KMS-11 (cell line): ENCODE measurements around the gene STRIP1.

ENCODE experiments used
- H2AFZ ChIP-seq: fragments of 200-600 bp; sonication (generic); 2 replicates; pipeline ENCODE4 v1.6.1; 2016; ENCODE audit warnings: antibody characterized with exemption, mixed run types, low read depth
- H3K27ac ChIP-seq: fragments of 200-600 bp; sonication (generic); 2 replicates; pipeline ENCODE4 v1.6.1; 2016; ENCODE audit warnings: mild to moderate bottlenecking, mixed run types
- H3K27me3 ChIP-seq: fragments of 200-600 bp; sonication (generic); 2 replicates; pipeline ENCODE4 v1.6.1; 2017; ENCODE audit warnings: mild to moderate bottlenecking, low read depth, mixed run types, moderate library complexity; ENCODE audit not compliant: insufficient read depth
- H3K36me3 ChIP-seq: fragments of 200-600 bp; sonication (generic); 2 replicates; pipeline ENCODE4 v1.6.1; 2017; ENCODE audit warnings: mild to moderate bottlenecking, mixed run types; ENCODE audit not compliant: insufficient read depth
- H3K4me1 ChIP-seq: fragments of 200-600 bp; sonication (generic); 2 replicates; pipeline ENCODE4 v1.6.1; 2016; ENCODE audit warnings: mild to moderate bottlenecking, low read depth, mixed run types; ENCODE audit not compliant: poor library complexity, severe bottlenecking
- H3K4me2 ChIP-seq: fragments of 200-600 bp; sonication (generic); 2 replicates; pipeline ENCODE4 v1.7.0; 2016; ENCODE audit warnings: mild to moderate bottlenecking, mixed run types
- H3K4me3 ChIP-seq: fragments of 200-600 bp; sonication (generic); IDR thresholded peaks from 2 replicates; pipeline ENCODE4 v1.6.1; 2017; ENCODE audit warnings: low read depth, low read length, mixed read lengths; ENCODE audit not compliant: insufficient read depth
- H3K79me2 ChIP-seq: fragments of 200-600 bp; sonication (generic); 2 replicates; pipeline ENCODE4 v1.6.1; 2016; ENCODE audit warnings: low read depth, mixed run types; ENCODE audit not compliant: insufficient read depth
- H3K9ac ChIP-seq: fragments of 200-600 bp; sonication (generic); 2 replicates; pipeline ENCODE4 v1.6.1; 2016; ENCODE audit warnings: mild to moderate bottlenecking, mixed run types
- H4K20me1 ChIP-seq: fragments of 200-600 bp; sonication (generic); 2 replicates; pipeline ENCODE4 v1.6.1; 2016; ENCODE audit warnings: mild to moderate bottlenecking, mixed run types; ENCODE audit not compliant: insufficient read depth
- TF ChIP-seq, protein P1 (sequence below): fragments of 200-600 bp; sonication (generic); conservative IDR thresholded peaks from 2 replicates; pipeline ENCODE4 v1.6.1; 2017; ENCODE audit warnings: low read depth, mild to moderate bottlenecking, antibody characterized with exemption, low read length, moderate library complexity, mixed read lengths

The STRIP1 gene

DNA sequence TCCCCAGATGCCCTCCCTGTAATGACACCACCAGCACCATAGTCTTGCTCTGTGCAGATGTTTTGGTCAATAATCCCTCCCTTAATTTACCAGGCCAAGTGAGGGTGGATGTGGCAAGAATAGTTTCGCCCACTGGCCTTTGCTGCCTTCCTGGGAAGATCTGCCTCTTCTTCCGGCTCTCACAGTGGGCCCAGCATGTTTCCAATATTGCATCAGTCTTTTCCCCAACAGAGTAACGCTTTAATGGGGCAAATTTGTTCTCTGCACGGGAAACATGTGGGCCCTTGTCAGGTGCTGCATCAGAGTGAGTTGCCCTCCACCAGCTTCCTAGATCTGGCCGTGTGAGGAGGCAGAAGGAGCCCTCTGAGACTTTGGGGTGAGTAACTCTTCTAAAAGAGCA lies 48.1 kb downstream of the STRIP1 start:
- TF ChIP-seq, protein P1, sequence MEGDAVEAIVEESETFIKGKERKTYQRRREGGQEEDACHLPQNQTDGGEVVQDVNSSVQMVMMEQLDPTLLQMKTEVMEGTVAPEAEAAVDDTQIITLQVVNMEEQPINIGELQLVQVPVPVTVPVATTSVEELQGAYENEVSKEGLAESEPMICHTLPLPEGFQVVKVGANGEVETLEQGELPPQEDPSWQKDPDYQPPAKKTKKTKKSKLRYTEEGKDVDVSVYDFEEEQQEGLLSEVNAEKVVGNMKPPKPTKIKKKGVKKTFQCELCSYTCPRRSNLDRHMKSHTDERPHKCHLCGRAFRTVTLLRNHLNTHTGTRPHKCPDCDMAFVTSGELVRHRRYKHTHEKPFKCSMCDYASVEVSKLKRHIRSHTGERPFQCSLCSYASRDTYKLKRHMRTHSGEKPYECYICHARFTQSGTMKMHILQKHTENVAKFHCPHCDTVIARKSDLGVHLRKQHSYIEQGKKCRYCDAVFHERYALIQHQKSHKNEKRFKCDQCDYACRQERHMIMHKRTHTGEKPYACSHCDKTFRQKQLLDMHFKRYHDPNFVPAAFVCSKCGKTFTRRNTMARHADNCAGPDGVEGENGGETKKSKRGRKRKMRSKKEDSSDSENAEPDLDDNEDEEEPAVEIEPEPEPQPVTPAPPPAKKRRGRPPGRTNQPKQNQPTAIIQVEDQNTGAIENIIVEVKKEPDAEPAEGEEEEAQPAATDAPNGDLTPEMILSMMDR, result no peak
- Histone ChIP-seq H3K27ac (no peak overlapping the region), H2AFZ (no peak overlapping the region), H3K79me2 (no peaks in the 10 kb centered on the region), H3K4me1 (no peaks in the 10 kb centered on the region), H4K20me1 (no peaks in the 10 kb centered on the region), H3K9ac (no peak overlapping the region), H3K27me3 (peaks cover 18% of the 10 kb centered on the region; the same call in 1 of the 2 replicates), H3K4me2 (no peak overlapping the region), H3K36me3 (no peaks in the 10 kb centered on the region), H3K4me3 (no peak overlapping the region)

DNA sequence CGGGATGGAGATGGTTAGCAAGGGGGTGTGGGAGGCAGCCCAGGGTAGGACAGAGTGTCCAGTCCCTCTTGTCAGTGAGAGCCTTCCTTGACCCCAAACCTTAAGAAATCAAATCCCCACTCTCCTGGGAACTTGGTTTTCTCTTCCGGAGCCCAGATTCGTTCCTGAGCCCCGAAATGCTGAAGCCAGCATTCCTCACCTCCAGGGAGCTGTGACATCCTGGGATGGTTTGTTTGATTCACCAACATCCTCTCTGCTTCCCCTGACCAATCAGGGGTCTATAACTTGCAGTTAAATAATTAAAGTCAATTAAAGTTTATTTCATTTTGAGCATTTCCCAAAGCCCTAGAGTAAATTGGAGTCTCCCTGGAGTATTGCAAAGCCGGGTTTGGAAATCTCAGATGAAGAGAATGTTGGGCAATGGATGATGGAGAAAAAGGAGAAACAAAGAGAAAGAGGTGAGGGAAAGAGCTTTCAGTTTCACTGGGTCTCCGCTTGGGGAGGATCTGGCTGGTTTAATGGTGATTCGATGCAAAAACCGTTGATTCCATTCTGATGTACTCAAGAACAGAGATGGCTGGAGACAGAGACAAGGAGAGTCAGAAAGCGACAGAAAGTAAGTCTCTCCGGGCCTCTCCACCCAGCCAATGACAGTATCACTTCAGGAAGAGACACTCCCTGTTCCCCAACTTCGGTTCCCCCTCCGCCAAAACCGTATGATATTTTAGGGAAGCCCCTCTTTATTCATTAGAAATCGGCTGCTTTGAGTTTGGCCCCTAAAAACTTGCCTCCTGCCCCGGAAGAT lies 48.8 kb downstream of the STRIP1 start:
- Histone ChIP-seq H2AFZ (no peak overlapping the region), H3K36me3 (no peaks in the 10 kb centered on the region), H3K27me3 (peaks cover 18% of the 10 kb centered on the region; the same call in 1 of the 2 replicates), H3K4me3 (no peak overlapping the region), H3K79me2 (no peaks in the 10 kb centered on the region), H3K9ac (no peak overlapping the region), H3K4me2 (no peak overlapping the region), H3K4me1 (no peaks in the 10 kb centered on the region), H3K27ac (no peak overlapping the region), H4K20me1 (no peaks in the 10 kb centered on the region)
- TF ChIP-seq, protein P1, result no peak

DNA sequence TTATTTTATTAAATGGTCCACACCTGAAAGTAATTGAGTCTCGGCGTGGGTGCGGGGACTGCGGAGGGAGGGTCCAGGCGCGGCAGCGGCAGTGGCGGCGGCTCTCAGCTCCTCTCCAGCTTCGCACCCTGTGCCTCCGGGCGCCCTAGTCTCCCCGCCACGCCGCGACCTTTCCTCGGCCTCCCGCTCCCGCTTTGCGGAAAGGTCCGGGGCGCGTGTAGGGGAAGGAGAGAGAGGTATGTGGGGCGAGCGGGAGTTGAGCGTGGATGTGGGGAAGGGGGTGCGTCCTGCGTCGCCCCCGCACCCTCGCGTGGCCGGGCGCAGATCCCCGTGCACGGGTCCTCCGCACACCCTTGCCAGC lies 49.4 kb downstream of the STRIP1 start:
- peaks cover 18% of the 10 kb centered on the region; the same call in 1 of the 2 replicates for H3K27me3 ChIP-seq
- no peak overlapping the region for H3K4me2 ChIP-seq
- no peaks in the 10 kb centered on the region for H3K36me3 ChIP-seq
- no peak overlapping the region for H3K27ac ChIP-seq
- H4K20me1 ChIP-seq, result no peaks in the 10 kb centered on the region
- TF ChIP-seq, protein P1, result no peak
- H3K79me2 ChIP-seq, result no peaks in the 10 kb centered on the region
- no peak overlapping the region for H3K9ac ChIP-seq
- H3K4me3 ChIP-seq, result no peak overlapping the region
- H3K4me1 ChIP-seq, result no peaks in the 10 kb centered on the region
- H2AFZ ChIP-seq, result no peak overlapping the region

DNA sequence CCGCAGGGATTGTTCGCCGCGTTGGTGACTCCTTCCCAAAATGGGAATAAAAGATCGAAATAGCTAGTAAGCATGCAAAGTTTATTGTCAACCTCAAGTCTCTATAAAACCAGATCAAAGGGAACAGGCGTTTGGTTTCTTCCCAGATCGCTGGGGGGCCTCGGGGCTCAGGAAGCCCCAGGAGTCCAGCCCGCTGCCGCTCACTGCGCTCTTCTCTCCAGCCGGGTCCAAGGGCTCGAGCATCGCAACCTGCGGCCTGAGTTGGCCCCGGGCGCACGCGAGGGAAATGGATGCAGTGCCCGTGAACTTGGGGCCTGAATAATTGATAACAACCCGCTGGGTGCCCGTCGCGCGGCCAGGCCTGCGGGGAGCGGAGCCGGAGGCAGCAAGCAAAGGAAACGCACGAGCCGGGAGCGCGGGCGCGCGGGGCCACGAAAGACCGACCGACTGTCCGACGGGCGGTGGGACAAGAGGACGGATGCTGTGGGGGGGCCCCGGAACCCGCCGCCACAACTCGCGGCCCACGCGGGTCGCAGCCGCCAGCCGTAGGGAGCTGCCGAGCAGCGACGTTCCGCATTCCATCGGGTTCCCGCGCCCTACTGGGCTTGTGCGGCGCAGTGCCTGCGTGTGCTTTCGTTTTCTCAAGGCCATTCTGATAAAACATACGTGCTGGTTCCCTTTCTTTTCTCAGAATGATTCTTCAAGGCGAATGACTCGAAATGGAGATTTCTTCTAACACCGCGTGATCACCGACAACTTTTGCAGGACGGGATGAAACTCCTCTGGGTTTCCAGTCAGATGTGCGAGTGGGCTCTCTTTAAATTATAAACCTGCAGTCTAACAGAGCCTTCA lies 50.0 kb downstream of the STRIP1 start:
- Histone ChIP-seq H3K27me3 (peaks cover 18% of the 10 kb centered on the region; the same call in 1 of the 2 replicates), H4K20me1 (no peaks in the 10 kb centered on the region), H3K79me2 (no peaks in the 10 kb centered on the region), H3K4me3 (no peak overlapping the region), H3K9ac (no peak overlapping the region), H2AFZ (no peak overlapping the region), H3K4me2 (no peak overlapping the region), H3K4me1 (no peaks in the 10 kb centered on the region), H3K27ac (no peak overlapping the region), H3K36me3 (no peaks in the 10 kb centered on the region)
- TF ChIP-seq, protein P1, result no peak
